IPS DF 6.9 (cell line): ENCODE measurements around the gene CA5A.
"Not testable (repeated sequence)": the region's sequence is repeated elsewhere in the genome, so short reads cannot be mapped to it uniquely, and the experiment has no call there.

Experiments used
- DNase-seq: peaks from one replicate; pipeline ENCODE4 v3.0.0-alpha.2; 2013; ENCODE audit warnings: low read depth, low spot score
- H3K27ac ChIP-seq: one replicate; pipeline ENCODE4 v1.5.1; 2013; ENCODE audit warnings: low read length, control low read depth
- H3K27me3 ChIP-seq: 2 replicates; pipeline ENCODE4 v1.6.1; 2013; ENCODE audit warnings: mild to moderate bottlenecking, low read length; ENCODE audit not compliant: control insufficient read depth, insufficient read depth
- H3K36me3 ChIP-seq: 2 replicates; pipeline ENCODE4 v1.6.1; 2013; ENCODE audit warnings: low read length; ENCODE audit not compliant: control insufficient read depth, insufficient read depth
- H3K4me1 ChIP-seq: 2 replicates; pipeline ENCODE4 v1.6.1; 2013; ENCODE audit warnings: low read length; ENCODE audit not compliant: control insufficient read depth, insufficient read depth
- H3K4me3 ChIP-seq: 2 replicates; pipeline ENCODE4 v1.5.1; 2013; ENCODE audit warnings: mild to moderate bottlenecking, low read length
- H3K9me3 ChIP-seq: 2 replicates; pipeline ENCODE4 v1.6.1; 2013; ENCODE audit warnings: low read length, inconsistent platforms; ENCODE audit not compliant: control insufficient read depth, insufficient read depth
- WGBS: extraction: QIAGEN DNeasy Blood & Tissue Kit; methylation state at CpG from one replicate; pipeline ENCODE4 v1.1.7; 2013; ENCODE audit warnings: mixed read lengths, missing lambda C conversion rate; ENCODE audit not compliant: insufficient read length, insufficient coverage; 5-methylcytosine and 5-hydroxymethylcytosine counted together

The CA5A gene

GRCh38 chr16:87924041-87924810, 12.1 kb downstream of the CA5A start:
- no peak overlapping the region for H3K27ac ChIP-seq
- H3K36me3 ChIP-seq = no peaks in the 10 kb centered on the region
- no peaks in the 10 kb centered on the region for H3K27me3 ChIP-seq
- no peak overlapping the region for H3K4me3 ChIP-seq
- no peak for DNase-seq
- H3K4me1 ChIP-seq = no peaks in the 10 kb centered on the region; the same call in 1 of the 2 replicates
- H3K9me3 ChIP-seq = no peaks in the 10 kb centered on the region
- no CpG with 5 or more reads among the region's 27 CpGs for WGBS

- Histone ChIP-seq H3K4me1 (no peaks in the 10 kb centered on the region; the same call in 1 of the 2 replicates), H3K4me3 (no peak overlapping the region), H3K27me3 (no peaks in the 10 kb centered on the region), H3K9me3 (no peaks in the 10 kb centered on the region), H3K27ac (no peak overlapping the region), H3K36me3 (no peaks in the 10 kb centered on the region)
- DNase-seq = no peak
- WGBS = no CpG with 5 or more reads among the region's 14 CpGs
These were observed 14.0 kb downstream of the CA5A start for GRCh38 chr16:87922250-87922871.

- Histone ChIP-seq H3K9me3 (no peaks in the 10 kb centered on the region), H3K36me3 (no peaks in the 10 kb centered on the region), H3K4me1 (no peaks in the 10 kb centered on the region; the same call in 1 of the 2 replicates), H3K27ac (no peak overlapping the region), H3K27me3 (no peaks in the 10 kb centered on the region), H3K4me3 (no peak overlapping the region)
- DNase-seq = no peak
- no CpG with 5 or more reads among the region's 13 CpGs for WGBS
These were observed 15.0 kb downstream of the CA5A start for GRCh38 chr16:87921236-87921773.

GRCh38 chr16:87919681-87919994, 16.7 kb downstream of the CA5A start:
- Histone ChIP-seq H3K36me3 (no peaks in the 10 kb centered on the region), H3K27me3 (no peaks in the 10 kb centered on the region), H3K27ac (no peak overlapping the region), H3K4me3 (no peak overlapping the region), H3K9me3 (no peaks in the 10 kb centered on the region), H3K4me1 (no peaks in the 10 kb centered on the region; the same call in 1 of the 2 replicates)
- DNase-seq = no peak
- no CpG with 5 or more reads among the region's 10 CpGs for WGBS

- Histone ChIP-seq H3K27ac (no peak overlapping the region), H3K4me1 (no peaks in the 10 kb centered on the region), H3K9me3 (no peaks in the 10 kb centered on the region), H3K4me3 (no peak overlapping the region), H3K27me3 (no peaks in the 10 kb centered on the region), H3K36me3 (no peaks in the 10 kb centered on the region)
- no peak for DNase-seq
- WGBS = no CpG with 5 or more reads among the region's 37 CpGs
These were observed 17.3 kb downstream of the CA5A start for GRCh38 chr16:87918866-87919680.

GRCh38 chr16:87918338-87918737, 18.0 kb downstream of the CA5A start:
- Histone ChIP-seq H3K9me3 (no peaks in the 10 kb centered on the region), H3K27me3 (no peaks in the 10 kb centered on the region), H3K4me3 (no peak overlapping the region), H3K4me1 (no peaks in the 10 kb centered on the region), H3K36me3 (no peaks in the 10 kb centered on the region), H3K27ac (no peak overlapping the region)
- WGBS = no CpG with 5 or more reads among the region's 13 CpGs
- no peak for DNase-seq

- no peaks in the 10 kb centered on the region for H3K36me3 ChIP-seq
- H3K27ac ChIP-seq = no peak overlapping the region
- DNase-seq = no peak
- H3K27me3 ChIP-seq = no peaks in the 10 kb centered on the region
- no peak overlapping the region for H3K4me3 ChIP-seq
- no peaks in the 10 kb centered on the region for H3K4me1 ChIP-seq
- no peaks in the 10 kb centered on the region for H3K9me3 ChIP-seq
- WGBS = no CpG with 5 or more reads among the region's 9 CpGs
These were observed 18.8 kb downstream of the CA5A start for GRCh38 chr16:87917503-87917902.

- no peaks in the 10 kb centered on the region for H3K27me3 ChIP-seq
- H3K9me3 ChIP-seq = no peaks in the 10 kb centered on the region
- H3K27ac ChIP-seq = no peak overlapping the region
- H3K36me3 ChIP-seq = no peaks in the 10 kb centered on the region
- no peak overlapping the region for H3K4me3 ChIP-seq
- WGBS = no CpG with 5 or more reads among the region's 25 CpGs
- no peak for DNase-seq
- H3K4me1 ChIP-seq = no peaks in the 10 kb centered on the region
These were observed 21.5 kb downstream of the CA5A start for GRCh38 chr16:87914812-87915211.

- not testable (repeated sequence) for H3K9me3 ChIP-seq, H3K4me1 ChIP-seq, DNase-seq, H3K27me3 ChIP-seq, H3K27ac ChIP-seq, H3K36me3 ChIP-seq, H3K4me3 ChIP-seq
- no CpG with 5 or more reads among the region's 27 CpGs for WGBS
These were observed 22.2 kb downstream of the CA5A start for GRCh38 chr16:87914021-87914725.

- DNase-seq, H3K4me3 ChIP-seq, H3K9me3 ChIP-seq, H3K27ac ChIP-seq, H3K36me3 ChIP-seq, H3K4me1 ChIP-seq, H3K27me3 ChIP-seq: not testable (repeated sequence)
- WGBS = no CpG with 5 or more reads among the region's 18 CpGs
These were observed 23.6 kb downstream of the CA5A start for GRCh38 chr16:87912691-87913090.
